GM18519 (cell line): Measurements from ENCODE around the gene GRIK3.

Experiments
- ATAC-seq: cut with Tn5 transposase; IDR thresholded peaks from one replicate; pipeline ENCODE4 v1.9.1; 2021; ENCODE audit warnings: mild to moderate bottlenecking, moderate library complexity; ENCODE audit not compliant: unreplicated experiment, low FRiP score

The GRIK3 gene

DNA sequence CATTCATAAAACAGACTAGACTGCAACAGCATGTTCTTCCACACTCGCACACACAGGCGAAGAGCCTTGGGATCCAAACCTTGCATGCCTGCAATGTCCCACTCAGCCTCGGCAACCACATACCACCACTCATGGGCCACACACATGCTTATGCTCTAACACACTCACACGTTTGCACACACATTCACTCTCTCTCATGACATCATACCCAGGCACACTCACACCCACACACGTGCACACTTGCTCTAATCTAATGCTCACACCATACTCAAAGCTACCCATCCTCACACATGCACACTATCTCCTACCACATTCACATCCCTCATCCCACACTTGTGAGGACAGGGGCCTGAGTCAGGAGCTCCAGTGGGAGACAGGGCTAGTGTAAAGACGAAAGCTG is 50.3 kb downstream of the GRIK3 start:
- no peak for ATAC-seq

DNA sequence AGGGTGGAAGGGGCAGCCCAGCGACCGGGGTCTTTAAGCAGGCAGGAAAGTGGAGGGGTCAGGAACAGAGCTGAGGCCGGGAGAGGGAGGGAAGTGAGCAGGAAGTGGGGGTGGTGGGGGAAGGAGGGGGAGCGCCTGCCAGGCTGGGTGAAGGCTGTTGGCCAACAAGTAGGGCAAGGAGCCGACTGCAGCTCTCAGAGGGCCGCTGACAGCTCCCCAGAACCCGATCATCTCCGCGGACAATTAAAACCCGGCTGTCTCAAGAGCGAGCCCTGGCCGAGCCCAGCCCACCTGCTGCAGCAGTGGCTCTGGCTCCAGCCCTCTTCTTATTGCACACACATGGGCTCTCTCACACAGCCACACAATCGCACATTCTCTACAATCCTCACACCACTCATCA is 51.6 kb downstream of the GRIK3 start:
- no peak for ATAC-seq

DNA sequence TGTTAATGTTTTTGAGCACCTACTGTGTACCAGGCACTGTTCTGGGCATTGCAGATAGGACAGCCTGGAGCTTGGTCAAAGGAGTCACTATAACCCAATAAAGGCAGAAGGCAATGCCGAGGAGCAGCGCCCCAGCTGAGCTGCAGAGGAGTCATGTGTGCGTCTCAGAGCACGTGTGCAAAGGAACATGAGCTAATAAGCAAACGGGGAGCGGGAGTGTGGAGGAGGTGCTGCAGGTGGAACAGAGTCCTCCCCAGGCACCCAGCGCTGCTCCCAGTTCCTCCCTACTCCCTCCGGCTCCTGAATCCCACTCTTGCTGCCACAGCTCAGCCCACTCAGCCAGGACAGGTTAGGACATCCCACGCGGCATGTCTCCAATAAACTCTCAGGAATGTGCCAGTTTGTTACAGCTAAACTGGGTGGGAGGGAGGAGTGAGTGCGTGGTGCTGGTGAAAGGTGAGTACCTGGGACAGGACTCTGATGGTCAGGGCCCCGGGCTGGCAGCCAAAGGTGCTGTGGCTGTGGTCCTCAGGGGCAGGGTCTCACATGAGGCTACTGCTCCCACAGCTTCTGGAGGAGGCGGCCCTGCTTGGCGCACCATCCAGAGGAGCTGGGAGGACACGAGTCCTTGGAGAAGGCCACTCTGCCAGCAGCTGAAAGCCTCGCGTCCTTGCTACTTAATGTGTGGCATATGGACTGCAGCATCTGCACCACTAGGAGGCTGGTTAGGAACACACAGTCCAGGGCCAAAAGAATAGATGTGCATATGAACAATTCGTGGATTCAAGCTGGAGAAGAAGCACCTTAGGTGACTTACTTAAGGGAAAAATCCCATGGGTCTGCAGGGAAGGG is 52.3 kb downstream of the GRIK3 start:
- ATAC-seq: no peak

DNA sequence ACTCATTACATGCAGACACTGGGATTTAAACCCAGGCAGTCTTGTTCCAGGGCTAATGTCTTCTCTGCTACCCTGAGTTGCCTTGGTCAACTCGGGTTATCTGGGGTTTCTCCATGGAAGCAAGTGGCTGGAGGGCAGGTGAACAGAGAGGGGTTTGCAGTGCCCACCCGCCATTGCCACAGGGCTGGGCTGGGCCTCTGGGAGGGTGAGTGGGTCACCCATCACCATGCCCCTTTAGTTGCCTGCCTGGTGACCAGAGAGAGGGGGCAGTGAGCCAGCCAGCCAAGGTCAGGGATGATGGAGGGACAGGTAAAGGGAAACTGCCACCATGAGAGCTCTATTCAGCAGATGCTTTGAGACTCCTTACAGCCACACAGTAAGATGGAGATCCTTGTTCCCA is 53.2 kb downstream of the GRIK3 start:
- no peak for ATAC-seq

DNA sequence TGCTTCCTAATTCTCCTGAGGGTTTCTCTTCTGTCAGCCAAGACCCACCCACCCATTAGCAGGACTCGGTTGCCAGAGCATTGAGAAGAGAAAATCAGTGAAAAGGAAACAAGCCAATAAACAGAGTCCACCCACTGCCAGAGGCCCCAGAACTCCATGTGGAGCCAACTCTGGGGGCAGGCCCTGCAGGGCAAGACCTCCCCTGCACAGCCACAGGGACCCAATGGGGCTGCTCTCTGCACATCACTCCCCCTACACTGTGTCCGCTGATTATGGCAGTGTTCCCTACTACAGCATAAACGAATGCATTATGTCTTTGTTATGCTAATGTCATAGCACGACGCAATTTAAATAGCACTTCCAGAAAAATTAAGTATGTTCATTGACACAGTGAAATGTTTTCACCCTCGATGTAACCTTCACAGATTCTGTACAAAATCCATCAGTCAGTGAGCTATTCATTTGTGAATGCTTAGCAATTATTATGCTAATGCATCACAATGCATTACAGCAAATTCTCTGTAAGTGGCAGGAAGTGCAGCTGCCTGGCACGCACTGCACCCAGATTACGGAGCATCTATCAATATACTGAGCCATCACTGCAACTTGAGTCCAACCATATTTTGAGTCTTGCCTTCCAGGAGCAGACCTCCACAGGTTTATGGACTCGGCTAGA is 56.4 kb downstream of the GRIK3 start:
- ATAC-seq: no peak

DNA sequence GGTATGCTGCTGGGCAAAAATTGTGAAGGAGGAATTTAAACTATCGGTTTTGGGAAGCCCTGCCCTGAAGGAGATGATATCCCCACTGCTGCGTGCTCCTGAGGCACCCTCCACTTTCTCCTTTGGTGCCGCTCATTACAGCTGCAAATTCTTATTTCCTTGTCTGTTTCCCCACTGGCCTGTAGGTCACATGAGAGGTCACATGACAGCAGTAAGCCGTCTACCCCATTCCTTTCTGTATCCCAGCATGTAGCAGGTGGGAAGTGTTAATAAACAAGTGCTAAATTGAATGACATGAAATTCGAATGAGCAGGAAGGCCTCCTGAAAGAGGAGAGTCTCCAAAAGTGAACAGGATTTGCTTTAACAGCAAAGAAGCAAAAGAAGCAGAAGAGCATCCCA is 58.7 kb downstream of the GRIK3 start:
- no peak for ATAC-seq

DNA sequence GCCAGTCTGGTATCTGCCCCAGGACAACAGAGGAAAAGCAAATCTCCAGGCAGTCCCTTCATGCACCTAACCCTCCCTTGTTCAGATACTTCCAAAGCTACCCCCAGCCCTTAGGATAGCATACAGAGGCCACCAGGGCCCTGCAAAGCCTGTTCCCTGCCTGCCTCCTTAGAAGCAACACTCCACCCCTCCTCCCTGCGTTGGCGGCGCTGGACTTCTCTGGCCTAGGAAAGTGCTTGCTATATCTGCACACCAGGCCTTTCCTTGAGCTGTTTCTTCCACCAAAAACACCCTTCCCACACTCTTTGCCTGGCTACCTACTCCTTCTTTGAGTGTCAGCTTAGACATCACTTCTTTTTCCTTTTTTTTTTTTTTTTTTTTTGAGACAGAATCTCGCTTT is 61.3 kb downstream of the GRIK3 start:
- no peak for ATAC-seq

DNA sequence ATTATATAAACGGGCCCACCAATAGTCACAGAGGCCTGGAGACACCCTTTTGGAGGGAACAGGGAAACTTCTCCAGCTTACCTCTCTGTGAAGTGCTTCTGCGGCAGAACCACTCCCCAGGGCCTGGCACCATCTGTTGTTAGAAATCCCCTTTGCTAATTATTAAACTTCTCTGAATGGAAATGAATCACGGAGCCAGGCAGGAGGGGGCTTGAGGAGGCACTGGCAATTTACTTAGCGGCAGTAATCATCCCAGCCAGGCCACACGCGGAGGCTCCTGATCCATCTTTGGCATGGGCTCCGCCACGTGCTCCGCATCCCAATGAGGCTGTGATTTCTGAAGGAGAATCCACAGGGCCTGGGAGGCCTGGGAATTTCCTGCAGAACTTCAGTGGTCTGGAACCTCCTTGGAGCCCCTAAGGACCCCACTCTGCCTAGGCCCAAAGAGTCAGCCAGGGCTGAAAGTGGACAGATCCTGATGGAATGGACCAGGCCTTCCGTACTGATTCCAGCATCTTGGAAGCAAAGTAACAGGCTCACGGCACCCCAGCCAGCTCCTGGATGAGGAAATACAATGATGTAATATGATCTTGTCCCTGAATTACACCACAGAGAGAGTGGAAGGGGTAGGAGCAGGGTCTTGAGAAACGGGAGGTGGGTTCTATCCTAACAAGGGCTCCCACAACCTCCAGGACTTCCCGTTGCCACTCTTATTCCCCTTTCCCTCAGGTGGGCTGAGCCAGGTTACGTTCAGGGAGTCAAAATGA is 62.3 kb downstream of the GRIK3 start:
- no peak for ATAC-seq

DNA sequence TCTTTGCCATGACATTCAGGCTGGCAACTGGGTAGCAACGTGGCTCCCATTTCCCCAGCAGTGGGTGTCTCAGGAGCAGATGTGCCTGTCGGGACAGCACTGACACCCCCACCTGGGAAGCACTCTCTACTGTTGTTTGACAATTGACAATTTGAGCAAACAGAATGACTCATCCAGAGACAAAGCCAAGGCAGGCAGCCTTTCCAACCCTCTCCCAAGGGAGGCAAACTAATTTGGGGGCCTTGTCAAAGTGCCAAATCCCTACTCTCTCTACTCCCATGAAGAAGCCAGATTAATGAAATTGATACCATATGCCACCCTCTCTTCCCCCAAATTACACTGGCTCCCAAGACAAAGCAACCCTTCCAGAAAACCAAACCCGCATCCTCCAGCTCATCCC is 65.6 kb downstream of the GRIK3 start:
- ATAC-seq: no peak

DNA sequence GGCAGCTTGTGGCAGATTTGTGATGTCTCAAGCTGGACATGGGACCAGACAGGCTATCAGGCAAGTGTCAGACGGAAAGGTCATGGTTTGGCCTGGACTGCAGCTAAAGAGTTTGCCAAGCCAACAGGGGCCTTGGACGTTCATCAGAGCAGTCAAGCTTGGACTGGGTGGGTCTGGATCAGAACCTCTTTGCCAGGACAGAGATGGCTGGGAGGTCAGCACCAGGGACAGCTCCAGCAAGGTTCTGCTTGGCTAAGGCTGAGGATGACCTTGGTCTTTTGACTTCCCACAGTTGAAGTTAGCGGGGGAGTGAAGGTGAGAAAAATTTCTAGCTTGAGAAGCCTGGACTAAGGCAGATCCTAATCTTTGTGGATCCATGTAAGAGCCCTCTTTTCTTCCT is 68.1 kb downstream of the GRIK3 start:
- no peak for ATAC-seq

DNA sequence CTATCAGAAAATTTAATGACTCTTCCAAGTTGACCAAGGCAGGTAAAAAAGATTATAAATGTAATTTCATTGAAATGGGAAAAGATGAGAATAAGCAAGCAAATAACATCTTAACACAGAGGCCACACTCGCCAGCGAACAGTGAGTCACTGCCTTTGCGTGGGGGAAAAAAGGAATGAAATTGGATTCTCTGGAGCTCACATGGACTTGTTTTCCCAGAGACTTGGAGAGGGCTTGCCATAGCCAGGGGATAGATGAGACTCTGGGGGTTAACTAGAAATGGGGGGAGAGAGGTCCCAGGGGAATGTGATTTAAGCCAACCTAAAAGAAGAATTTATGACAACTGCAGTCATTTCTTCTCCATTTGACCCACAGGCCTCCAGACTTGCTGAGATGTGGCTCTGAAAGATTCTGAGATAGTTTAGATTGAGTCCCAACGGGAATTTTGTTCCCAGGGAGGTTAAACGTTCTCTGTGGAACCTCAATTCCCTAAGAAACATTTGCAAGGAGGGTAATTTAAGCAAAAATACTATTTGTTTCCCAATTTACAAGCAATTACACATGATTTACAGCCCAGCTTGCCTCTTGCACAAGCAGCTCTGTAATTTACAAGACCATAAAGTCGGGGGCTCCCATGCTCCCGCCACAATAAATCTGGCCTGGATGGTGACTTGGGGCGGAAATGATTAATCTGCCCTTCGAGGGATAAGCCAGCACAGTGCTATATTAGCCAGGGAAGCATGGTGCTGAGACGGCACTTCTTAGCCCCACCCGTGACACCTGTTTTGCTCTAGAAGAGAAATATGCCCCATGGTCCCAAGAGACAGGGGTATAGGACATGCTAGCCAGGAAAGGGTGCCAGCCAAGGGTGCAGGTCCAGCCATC is 68.8 kb downstream of the GRIK3 start:
- no peak for ATAC-seq

DNA sequence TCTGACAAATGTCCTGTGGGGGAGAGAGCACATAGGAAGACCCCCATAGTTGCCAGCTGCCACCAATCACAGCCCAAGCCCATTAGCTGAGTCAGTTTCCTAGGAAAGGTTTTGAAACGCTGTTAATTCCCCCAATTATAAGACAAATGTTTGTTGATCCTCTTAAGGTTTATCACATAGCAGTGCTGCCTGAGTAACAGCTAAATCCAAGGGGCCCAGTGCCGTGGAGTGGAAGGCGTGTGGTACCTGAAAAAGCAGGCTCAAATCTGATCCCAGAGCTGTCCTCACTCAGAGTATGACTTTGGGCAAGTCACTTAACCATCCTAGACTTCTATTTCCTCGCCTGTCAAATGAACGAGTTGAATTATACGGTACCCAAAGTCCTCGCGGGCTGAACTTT is 69.5 kb downstream of the GRIK3 start:
- ATAC-seq: no peak

DNA sequence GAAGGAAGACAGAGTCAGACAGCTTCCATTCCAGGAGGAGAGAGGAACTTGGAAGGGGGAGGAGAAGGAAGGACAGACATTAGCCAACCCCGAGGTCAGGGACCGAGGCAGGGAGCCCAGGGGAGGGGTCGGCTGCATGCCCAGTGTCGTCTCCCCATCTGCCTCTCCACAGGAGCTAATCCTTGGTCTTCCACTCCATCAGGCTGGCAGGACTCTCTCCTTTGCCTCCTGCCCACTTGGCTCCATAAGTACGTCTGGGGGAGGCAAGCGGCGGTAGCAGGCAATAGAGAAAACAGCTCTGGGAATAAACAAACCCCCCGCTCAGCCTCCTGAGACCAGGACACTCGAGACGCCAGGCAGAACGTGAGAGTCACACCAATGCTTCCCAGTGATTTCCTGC is 71.3 kb downstream of the GRIK3 start:
- ATAC-seq: no peak

DNA sequence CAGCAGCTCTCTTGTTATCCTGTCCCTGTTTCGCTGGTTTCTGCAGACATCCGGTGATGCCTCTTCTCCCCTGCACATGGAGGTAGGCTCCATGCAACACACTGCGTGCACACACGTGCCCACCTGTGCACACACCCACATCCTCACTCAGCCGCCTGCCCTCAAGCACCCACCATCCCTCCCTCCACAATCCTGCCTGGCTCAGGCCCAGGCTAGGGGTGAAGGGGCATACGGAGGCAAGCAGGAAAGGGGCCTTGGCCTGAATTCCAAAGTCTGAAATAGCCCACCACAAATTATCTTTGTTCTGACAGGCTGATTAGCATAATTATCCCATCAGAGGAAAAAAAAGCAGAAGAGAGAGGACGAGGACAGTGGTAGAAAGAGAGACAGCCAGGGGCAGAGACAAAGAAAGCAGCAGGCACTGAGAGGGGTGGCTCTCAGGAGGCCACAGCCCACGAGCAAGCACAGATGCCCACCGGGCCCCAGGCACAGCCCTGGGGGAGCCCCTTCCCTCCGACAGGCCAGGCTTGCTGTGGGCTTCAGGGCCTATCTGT is 73.2 kb downstream of the GRIK3 start:
- no peak for ATAC-seq

DNA sequence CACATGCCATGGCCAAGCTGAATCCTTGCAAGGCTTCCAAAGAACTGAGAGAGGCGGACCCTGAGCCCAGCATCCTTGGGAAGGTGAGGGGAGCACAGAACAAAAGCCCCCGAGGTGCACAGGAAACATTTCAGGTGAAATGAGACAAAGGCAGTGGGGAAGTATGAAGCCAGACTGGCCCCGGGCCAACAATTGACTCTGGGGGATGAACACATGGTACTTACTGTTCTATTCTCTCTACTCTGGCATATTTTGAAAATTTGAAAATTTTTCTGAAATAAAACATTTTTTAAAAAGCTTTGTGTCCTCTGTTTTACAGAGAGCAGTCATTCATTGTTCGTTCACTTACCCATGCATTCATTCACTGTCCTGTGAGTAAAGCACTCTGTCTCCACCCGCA is 77.7 kb downstream of the GRIK3 start:
- no peak for ATAC-seq

DNA sequence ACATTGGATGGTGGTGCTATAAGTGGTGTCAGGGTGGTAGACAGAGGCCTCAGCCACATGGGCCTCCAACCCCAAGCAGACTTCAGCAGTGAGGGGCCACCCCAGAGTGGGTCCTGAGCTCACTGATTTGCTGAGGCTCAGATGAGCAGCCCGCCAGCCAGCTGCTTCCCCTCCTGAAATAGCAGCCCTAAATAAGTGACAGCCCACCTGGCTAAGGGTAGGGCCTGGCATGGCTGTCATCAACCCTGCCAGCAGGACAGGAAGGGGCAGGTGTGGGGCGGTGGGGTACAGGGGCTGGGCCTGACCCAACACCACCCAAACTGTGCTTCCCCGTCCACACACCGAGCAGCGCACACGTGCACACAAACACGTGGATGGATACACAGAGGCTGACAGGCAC is 79.3 kb downstream of the GRIK3 start:
- no peak for ATAC-seq

DNA sequence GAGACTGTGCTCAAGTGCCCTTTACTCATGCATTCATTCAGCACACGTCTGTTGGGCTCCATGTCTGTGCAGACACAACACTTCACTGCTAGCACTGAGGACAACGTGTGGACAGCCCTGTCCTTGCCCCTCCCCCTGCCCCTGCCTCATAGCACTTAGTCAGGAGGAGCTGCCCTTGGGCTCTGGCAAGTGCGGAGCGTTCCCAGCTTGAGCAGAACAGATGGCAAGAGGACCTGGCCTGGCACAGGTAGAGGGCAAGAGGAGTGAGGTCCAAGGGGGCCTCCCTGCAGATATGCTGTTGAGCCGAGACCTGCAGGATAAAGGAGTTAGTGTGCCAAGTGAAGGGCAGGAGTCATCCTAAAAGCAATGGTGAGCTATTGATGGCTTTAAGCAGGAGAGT is 81.3 kb downstream of the GRIK3 start:
- ATAC-seq: no peak

DNA sequence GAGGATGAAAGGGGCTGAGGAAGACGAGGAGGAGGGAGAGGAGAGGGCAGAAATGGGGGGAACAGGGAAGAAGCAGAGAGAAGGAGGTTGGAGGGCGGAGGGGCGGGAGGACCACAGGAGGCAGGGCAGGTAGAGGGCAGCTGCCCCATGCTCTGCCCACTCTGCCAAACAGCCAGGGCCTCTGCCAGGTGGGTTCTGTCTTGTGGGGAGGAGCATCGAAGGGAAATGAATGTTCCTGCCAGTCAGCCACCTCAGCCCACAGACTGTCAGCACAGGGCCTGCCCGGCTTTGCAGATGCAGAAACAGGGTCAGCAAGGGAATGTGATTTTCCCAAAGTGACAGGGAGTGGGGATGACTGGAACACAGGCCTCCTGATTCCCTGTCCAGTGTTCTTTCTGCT is 82.6 kb downstream of the GRIK3 start:
- ATAC-seq: no peak

DNA sequence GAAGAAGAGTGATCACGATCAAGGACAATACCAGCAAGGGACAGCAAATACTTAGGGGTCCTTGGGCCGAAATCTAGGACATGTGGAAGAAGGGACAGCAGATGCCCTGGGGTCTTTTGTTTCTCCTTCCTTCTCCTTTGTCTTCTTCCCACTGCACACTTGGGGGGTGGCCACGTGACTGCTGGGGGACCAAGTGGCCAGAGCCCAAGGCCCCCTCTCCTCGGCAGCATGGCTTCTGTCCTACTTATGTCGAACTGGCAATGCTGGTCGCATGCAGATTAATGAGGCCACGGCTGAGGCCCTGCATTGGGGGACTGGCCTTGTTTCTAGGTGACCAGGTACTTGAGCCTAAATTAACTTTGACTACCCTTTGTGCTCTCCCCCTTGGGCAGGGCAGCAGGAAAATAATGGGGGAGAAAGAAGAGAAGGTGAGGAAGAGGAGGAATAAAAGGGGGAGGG is 83.0 kb downstream of the GRIK3 start:
- no peak for ATAC-seq
